LoVo (cell line): ENCODE results near the gene SGK1.

Experiments
- DNase-seq: peaks from one replicate; pipeline ENCODE4 v3.0.0-alpha.2; 2016; ENCODE audit warnings: low spot score

Gene SGK1

DNA sequence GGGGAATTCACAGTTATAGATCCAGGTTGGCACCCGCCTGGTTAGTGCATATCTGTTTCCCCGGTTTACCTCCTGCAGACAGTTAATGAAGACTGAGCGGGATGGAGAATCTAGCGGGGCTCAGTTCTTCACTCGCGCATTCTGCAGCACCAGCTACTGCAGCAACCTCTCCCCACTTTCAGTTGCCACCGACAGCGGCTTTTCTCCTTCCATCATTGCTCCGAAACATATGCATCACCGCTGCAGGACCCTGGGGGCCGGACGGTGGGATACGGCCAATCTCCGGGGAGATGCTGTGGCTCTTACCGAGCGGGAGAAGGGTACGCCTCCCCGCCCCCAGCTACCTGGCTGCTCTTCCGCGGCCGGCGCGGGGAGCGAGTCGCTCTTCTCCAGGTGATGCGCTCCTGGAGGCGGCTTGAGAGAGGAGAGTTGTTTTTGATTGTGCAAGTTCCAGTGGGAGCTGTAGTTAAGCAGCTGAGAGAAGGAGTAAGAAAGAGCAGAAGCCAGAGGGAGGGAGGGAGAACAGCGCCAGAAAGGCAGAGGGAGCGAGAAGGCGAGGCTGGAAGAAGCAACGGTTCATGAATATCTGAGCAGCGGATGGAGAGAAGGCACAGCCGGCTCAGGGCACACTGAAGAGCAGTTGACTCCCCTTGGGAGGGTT, at the start of gene SGK1:
Gene SGK1, minus strand, starts transcription at position 642 of the 661 bp plus-strand sequence. CDS start 652 bp downstream, outside the sequence.
- DNase-seq, result no peak

- DNase-seq, result no peak
These were observed 45.6 kb upstream of the SGK1 start for GRCh38 chr6:134363323-134364039.

- DNase-seq, result no peak
These were observed 43.1 kb upstream of the SGK1 start for GRCh38 chr6:134361011-134361410.

GRCh38 chr6:134359302-134359701, 41.4 kb upstream of the SGK1 start:
- DNase-seq, result no peak

- no peak for DNase-seq
These were observed 40.4 kb upstream of the SGK1 start for GRCh38 chr6:134358320-134358719.

GRCh38 chr6:134357022-134357487, 39.1 kb upstream of the SGK1 start:
- no peak for DNase-seq

- no peak for DNase-seq
These were observed 38.5 kb upstream of the SGK1 start for GRCh38 chr6:134356405-134356804.

DNA sequence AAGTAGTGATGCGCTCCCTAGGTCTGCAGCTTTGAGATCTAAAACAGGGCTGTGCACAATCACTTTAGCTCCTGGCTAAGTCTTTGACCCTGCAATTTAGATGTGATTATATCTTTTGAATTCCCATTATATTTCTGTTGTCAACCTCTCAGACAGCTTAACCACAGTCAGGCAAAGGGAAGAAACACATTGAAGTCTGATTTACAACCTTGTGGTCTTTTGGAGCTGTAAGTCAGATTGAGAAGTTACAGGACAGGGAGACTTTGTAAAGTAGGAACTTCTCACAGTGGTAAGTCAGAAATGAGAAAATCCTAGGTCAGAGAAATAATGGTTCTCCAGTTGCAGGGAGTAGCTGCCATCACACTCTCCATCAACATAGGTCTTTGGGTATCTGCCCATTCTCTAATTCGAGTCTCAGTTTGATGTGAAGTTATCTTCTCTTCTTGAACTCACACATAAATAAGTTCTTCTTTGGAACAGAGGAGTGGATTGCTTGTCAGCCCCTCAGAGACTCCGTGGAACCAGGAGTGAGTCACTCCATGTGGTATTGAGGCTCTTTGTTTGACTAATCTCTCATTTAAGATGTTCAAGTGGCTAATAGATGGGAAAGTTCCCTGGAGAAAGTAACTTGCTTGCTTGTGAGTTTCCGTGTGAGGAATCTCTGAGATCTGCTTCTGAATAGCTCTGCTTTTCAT, 35.0 kb upstream of the SGK1 start:
- no peak for DNase-seq

- no peak for DNase-seq
These were observed 33.9 kb upstream of the SGK1 start for GRCh38 chr6:134351615-134352474.

DNA sequence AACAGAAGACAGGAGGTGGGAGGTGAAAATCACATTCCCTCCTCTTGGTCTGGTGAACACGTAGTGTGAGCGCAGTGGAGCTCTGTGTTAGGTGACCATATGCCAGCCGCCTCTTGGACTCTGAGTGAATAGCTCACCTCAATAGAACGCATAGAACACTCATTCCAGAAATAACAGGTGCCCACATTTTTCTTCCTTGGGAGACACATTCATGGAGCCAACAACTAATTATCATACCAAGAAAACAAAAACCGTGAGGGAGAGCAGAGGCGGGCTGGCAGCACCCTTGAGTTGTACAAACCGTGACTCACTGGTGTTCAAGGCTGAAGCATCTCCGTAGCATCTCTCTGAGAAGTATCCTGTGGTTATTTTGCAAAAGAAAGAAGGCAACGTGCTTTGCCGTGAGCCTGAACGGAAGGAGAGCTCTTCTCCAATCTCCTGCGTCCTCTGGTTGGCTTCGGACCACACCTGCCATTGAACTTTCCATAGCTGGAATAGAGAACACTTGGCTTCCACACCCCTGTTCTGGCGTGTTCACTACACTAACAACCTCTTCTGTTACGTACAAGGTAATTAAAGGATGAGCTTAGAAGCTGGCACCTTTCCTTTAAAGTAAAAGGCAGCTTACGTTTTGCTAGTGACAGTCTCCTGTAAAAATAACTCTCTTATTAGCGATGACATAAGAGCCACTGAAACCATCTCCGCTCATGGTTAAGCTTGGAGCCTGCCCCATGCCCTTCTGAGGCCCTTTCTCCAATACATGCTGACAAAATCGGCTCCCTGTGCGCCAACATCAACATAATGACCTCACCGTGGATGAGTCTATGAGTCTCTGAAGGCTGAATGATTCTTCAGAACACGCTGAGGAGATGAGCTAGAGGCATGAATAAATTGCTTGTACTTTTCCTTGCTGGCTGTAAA, 30.2 kb upstream of the SGK1 start:
- no peak for DNase-seq

GRCh38 chr6:134346932-134347545, 29.1 kb upstream of the SGK1 start:
- DNase-seq, result no peak

DNA sequence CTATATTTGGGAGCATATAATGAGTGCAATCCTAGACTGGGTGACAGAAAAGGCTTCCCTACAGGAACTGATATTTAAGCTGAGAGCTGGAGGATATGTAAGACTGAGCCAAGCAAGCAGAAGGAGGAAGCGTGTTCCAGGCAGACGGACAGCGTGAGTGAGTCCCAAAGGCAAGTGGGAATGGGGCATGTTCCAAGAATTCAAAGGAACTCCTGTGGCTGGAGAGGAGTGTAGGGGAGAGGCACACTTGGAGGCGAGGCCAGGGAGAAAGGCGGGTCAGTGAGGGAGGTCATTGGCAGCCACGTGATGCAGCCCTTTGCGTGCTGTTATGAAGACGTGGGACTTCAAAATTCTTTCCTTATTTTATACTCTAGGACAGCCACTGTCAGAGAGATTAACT, 27.9 kb upstream of the SGK1 start:
- no peak for DNase-seq

- no peak for DNase-seq
These were observed 25.2 kb upstream of the SGK1 start for GRCh38 chr6:134343066-134343465.

- no peak for DNase-seq
These were observed 24.2 kb upstream of the SGK1 start for GRCh38 chr6:134341999-134342567.

GRCh38 chr6:134340179-134340975, 22.5 kb upstream of the SGK1 start:
- DNase-seq, result no peak

DNA sequence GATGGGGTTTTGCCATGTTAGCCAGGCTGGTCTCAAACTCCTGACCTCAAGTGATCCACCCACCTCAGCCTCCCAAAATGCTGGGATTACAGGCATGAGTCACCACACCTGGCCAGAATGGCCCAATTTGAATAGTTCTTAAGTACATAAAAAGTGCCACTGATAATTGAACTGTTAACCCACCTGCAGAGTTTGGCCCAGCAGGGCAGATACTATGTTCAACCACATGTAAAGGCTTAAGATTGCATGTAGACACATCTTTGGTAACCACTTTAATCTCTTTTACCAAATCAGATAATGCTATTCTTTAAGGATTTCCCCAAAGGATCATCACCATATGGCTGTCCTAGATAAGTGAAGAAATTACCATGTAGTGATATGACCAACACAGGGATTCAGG, 21.3 kb upstream of the SGK1 start:
- no peak for DNase-seq

- DNase-seq, result no peak
These were observed 13.3 kb upstream of the SGK1 start for GRCh38 chr6:134331256-134331655.

DNA sequence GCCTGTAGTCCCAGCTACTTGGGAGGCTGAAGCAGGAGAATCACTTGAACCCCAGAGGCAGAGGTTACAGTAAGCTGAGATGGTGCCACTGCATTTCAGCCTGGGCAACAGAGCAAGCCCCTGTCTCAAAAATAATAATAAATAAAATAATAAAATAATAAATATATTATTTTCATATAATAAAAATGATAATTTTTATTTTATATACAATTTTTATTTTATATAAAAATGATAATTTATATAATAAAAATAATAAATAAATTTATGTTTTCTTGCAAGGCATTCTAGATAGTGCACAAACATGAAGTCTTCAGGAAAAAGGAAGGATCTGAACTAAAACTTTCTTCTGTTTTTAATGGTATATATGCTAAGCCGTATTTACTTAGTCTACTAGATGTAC, 12.6 kb upstream of the SGK1 start:
- DNase-seq, result no peak

GRCh38 chr6:134328792-134329191, 10.9 kb upstream of the SGK1 start:
- DNase-seq, result no peak
